DMS 273 (cell line): ENCODE results near the gene DNAH3.

Source experiments
- DNase-seq: peaks from one replicate; lab custom pipeline; 2025; ENCODE audit not compliant: unreplicated experiment; lab: John Stamatoyannopoulos, UW

DNAH3 gene

DNA sequence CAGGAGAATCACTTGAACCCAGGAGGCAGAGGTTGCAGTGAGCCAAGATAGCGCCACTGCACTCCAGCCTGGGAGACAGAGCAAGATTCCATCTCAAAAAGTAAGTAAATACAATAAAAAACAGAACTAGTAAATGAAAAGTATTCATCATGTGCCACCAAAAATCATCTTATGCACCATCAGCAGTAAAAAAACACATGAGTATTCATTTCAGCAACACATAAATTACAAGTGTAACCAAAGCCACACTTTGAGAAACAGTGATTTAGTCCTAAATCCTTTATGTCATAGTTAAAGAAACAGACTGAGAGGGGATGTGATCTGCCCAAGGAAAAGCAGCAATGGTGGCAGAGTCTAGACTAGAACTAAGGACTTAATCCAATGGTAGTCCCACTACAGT is 263.4 kb downstream of the DNAH3 start:
- DNase-seq: no peak

DNA sequence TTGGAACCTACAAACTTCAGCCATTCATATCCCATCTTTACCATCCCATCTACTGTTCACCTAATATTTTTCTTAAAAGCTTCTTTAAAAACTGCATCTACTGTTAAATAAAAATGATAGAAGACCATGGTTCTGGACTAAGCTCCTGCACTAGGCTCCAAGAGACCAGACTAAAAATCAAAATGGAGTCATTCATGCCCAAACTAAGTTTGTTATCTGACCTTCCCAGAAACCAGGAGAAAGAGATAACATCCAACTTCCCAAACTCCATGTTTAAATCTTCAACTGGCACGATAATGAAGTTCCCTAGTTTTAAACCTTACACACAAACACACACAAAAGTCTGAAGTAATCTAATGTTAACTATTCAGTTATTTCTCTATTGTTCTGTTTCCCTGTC is 264.3 kb downstream of the DNAH3 start:
- no peak for DNase-seq

- no peak for DNase-seq
Measured at GRCh38 chr16:20884240-20884556, 266.4 kb downstream of the DNAH3 start.

- no peak for DNase-seq
Measured at GRCh38 chr16:20883554-20884239, 266.9 kb downstream of the DNAH3 start.
